SU-DHL-6 (cell line): ENCODE data around the gene RPS28.

Source experiments
- CTCF ChIP-seq: fragments of 200-600 bp; sonication (generic); IDR thresholded peaks from one replicate; pipeline ENCODE4 v1.5.1; 2017; ENCODE audit warnings: antibody characterized with exemption, mild to moderate bottlenecking, low read length, moderate library complexity; ENCODE audit not compliant: insufficient read depth, poor library complexity, severe bottlenecking
- EZH2phosphoT487 ChIP-seq: fragments of 200-600 bp; sonication (generic), shearing (Covaris generic); conservative IDR thresholded peaks from 2 replicates; pipeline ENCODE4 v1.6.1; 2018; ENCODE audit warnings: mild to moderate bottlenecking, antibody characterized with exemption, low read length, moderate library complexity, mixed read lengths

- TF ChIP-seq CTCF (no peak), EZH2phosphoT487 (no peak)
Observed at GRCh38 chr19:8310342-8311055, 10.8 kb upstream of the RPS28 start.
